K562 treated with DMSO at 1 percent for 12 hours (cell line): Measurements from ENCODE around the gene MRPL3. TPM values are rescaled to one million over a fixed set of nuclear protein-coding genes. Genes with fewer than 3 reads are reported as not detected.

Experiments used
- total RNA-seq: library from RNA; unstranded; fragments of 300-600 nt; gene quantifications from 2 replicates; pipeline ENCODE4 v1.2.3, GENCODE V29; 2022; ENCODE audit not compliant: insufficient read depth

The MRPL3 gene
- 43.8 and 57.9 TPM in 2 replicates for total RNA-seq

DNA sequence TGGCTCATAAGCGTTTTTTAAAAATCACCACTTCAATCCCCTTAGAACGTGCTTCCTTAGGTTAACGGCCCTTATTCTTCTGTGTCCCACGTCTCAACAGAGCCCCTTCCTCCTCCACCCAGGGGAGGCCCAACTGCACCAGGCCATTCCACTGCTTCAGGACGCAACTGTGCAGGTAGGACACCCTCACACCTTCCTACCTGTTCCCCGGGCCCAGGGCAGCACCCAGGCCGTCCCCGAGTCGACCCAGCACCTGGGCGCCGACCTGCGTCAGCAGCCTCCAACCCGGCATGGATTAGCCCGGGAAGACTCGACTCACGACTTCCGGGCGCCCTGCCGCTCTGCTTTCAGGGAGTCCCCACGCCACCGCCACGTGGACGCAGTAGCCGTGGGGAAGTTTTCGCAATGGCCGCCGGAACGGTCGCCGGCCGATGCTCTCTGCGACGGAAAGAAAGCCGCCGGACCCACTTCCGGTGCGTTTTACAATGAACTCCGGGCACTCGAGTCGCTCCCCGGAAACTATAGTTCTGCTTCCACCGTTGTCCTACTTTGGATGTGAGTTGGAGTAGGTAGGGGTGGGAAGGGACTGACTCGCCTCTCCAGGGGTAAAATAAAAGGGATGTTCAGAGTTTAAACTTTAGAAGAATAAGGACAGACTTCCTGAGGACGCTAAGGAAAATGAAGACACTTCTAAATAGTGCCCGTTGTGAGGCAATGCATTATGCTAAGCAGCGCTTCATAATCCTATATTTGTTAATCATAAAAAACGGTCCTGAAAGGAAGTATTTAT, at the start of gene MRPL3:
TSS of gene MRPL3 (minus strand) at position 442 of the 790 bp plus-strand sequence. CDS start at position 292, 150 bp downstream.

Other genes with a start within 250 kb of the MRPL3 start
- 2.9 and 5.7 TPM in 2 replicates for gene NUDT16, start 121.2 kb downstream of the MRPL3 start, total RNA-seq